ENCODE measurements around the gene COP1. TPM values are rescaled to one million over a fixed set of nuclear protein-coding genes. Genes with fewer than 3 reads are reported as not detected.
"Not testable (repeated sequence)": the region's sequence is repeated elsewhere in the genome, so short reads cannot be mapped to it uniquely, and the experiment has no call there.

Gene COP1
- total RNA-seq, 2 experiments from 2014 or later: 33.8 to 36.9 TPM

- Mint-ChIP-seq H3K27me3 (no peaks in the 10 kb centered on the region), H3K27ac (no peak overlapping the region), H3K36me3 (ENCODE audit: low read depth) (peaks cover 67% of the 10 kb centered on the region), H3K4me3 (no peak overlapping the region), H3K9me3 (peaks cover 7% of the 10 kb centered on the region), H3K4me1 (ENCODE audit: low read depth) (peaks cover 6% of the 10 kb centered on the region)
- ChIA-PET POLR2A (no interaction called here), CTCF (interaction anchor here (0.7 to 0.9 kb wide), 2 partner anchors 45 to 345 kb away, joined by 3 read pairs; no protein-coding TSS in a partner anchor)
- intact Hi-C loops (cut with micrococcal nuclease): no loop called here
- DNase-seq: no peak
- ATAC-seq: no peak
- no peak for TF ChIP-seq CTCF (IDR thresholded peaks at IDR 0.05)
Observed at GRCh38 chr1:176101951-176102642, 105.0 kb downstream of the COP1 start.

GRCh38 chr1:176098560-176098959, 108.5 kb downstream of the COP1 start:
- intact Hi-C loops (cut with micrococcal nuclease): no loop called here
- peaks cover 7% of the 10 kb centered on the region for H3K4me1 Mint-ChIP-seq (ENCODE audit: low read depth)
- no peak for TF ChIP-seq CTCF (IDR thresholded peaks at IDR 0.05)
- H3K9me3 Mint-ChIP-seq: peaks cover 7% of the 10 kb centered on the region
- ATAC-seq (no peak), DNase-seq (no peak)
- no peak overlapping the region for H3K4me3 Mint-ChIP-seq
- ChIA-PET POLR2A (no interaction called here), CTCF (no interaction called here)
- H3K27ac Mint-ChIP-seq: no peak overlapping the region
- no peaks in the 10 kb centered on the region for H3K27me3 Mint-ChIP-seq
- H3K36me3 Mint-ChIP-seq (ENCODE audit: low read depth): peaks cover 74% of the 10 kb centered on the region

GRCh38 chr1:176096015-176096414, 111.1 kb downstream of the COP1 start:
- no peak overlapping the region for H3K4me3 Mint-ChIP-seq
- DNase-seq (no peak), ATAC-seq (no peak)
- POLR2A ChIA-PET: no interaction called here
- H3K27me3 Mint-ChIP-seq: no peaks in the 10 kb centered on the region
- H3K36me3 Mint-ChIP-seq (ENCODE audit: low read depth): peaks cover 54% of the 10 kb centered on the region
- intact Hi-C loops (cut with micrococcal nuclease): no loop called here
- H3K4me1 Mint-ChIP-seq (ENCODE audit: low read depth): peaks cover 4% of the 10 kb centered on the region
- H3K9me3 Mint-ChIP-seq: no peaks in the 10 kb centered on the region
- no peak for TF ChIP-seq CTCF (IDR thresholded peaks at IDR 0.05)
- CTCF ChIA-PET: no interaction called here
- H3K27ac Mint-ChIP-seq: no peak overlapping the region

- ATAC-seq: no peak
- H3K27ac Mint-ChIP-seq: no peak overlapping the region
- no peak overlapping the region for H3K4me3 Mint-ChIP-seq
- DNase-seq: no peak
- CTCF ChIA-PET: interaction anchor here (0.9 kb wide), 1 partner anchor 14 kb away, joined by 3 read pairs; no protein-coding TSS in a partner anchor
- H3K4me1 Mint-ChIP-seq (ENCODE audit: low read depth): peaks cover 2% of the 10 kb centered on the region
- H3K36me3 Mint-ChIP-seq (ENCODE audit: low read depth): peaks cover 41% of the 10 kb centered on the region
- TF ChIP-seq CTCF (IDR thresholded peaks at IDR 0.05): no peak
- peaks cover 13% of the 10 kb centered on the region for H3K9me3 Mint-ChIP-seq
- POLR2A ChIA-PET: no interaction called here
- intact Hi-C loops (cut with micrococcal nuclease): no loop called here
- no peaks in the 10 kb centered on the region for H3K27me3 Mint-ChIP-seq
Observed at GRCh38 chr1:176090766-176091165, 116.3 kb downstream of the COP1 start.

GRCh38 chr1:176087746-176088145, 119.3 kb downstream of the COP1 start:
- POLR2A ChIA-PET, H3K27ac Mint-ChIP-seq, CTCF ChIA-PET: not testable (repeated sequence)

More at GRCh38 chr1:176087746-176088145, 119.3 kb downstream of the COP1 start:
- ATAC-seq; DNase-seq; H3K27me3 Mint-ChIP-seq; intact Hi-C loops (cut with micrococcal nuclease); H3K4me1 Mint-ChIP-seq (ENCODE audit: low read depth); H3K4me3 Mint-ChIP-seq: not testable (repeated sequence)
- Mint-ChIP-seq H3K9me3 (peaks cover 13% of the 10 kb centered on the region), H3K36me3 (ENCODE audit: low read depth) (peaks cover 47% of the 10 kb centered on the region)

All from activated CD8-positive, alpha-beta T cell treated with anti-CD3 and anti-CD28 coated beads for 36 hours (primary cell).